ENCODE data around the gene COMMD8.

Gene COMMD8

DNA sequence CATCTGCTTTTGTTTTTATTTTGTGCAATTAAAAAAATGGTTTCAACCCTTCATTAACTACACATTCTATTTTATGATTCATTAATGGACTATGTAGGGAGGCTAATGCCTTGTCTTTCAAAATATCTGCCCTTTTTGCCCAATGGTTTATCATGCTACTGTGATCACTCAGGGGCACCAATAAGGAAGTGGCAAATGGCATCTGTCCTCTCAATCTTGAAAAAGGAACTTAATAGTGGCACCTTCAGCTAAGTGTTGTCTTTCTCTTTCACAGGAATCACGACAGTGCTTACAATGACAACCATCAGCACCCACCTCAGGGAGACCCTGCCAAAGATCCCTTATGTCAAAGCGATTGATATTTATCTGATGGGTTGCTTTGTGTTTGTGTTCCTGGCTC lies 57.1 kb downstream of the COMMD8 start:
- Histone ChIP-seq H3K4me1 (ENCODE audit: control insufficient read depth in 1 of 2, insufficient read depth in 2 of 2, low read length in 2 of 2) (no peaks in the 10 kb centered on the region), H3K27ac (ENCODE audit: low read depth, low read length) (no peak overlapping the region), H3K9me3 (ENCODE audit: control insufficient read depth in 1 of 2, low read length in 2 of 2) (no peaks in the 10 kb centered on the region), H3K36me3 (ENCODE audit: control insufficient read depth in 1 of 2, insufficient read depth in 2 of 2, low read length in 2 of 2) (no peaks in the 10 kb centered on the region), H3K4me3 (ENCODE audit: low read depth in 1 of 2, low read length in 2 of 2) (no peak overlapping the region), H3K9ac (ENCODE audit: low read depth in 1 of 2, low read length in 2 of 2) (no peak overlapping the region), H3K27me3 (ENCODE audit: control insufficient read depth in 1 of 2, insufficient read depth in 2 of 2, low read length in 2 of 2) (no peaks in the 10 kb centered on the region)

Measured in duodenal mucosa (tissue), 2 donors.